Vagina (tissue), 2 donors: ENCODE measurements around the gene CAV3.

Experiments used
- POLR2A ChIP-seq, 2 donors: fragments of 450-650 bp; IDR thresholded peaks; one replicate each; pipeline ENCODE4 v1.6.1; 2017; ENCODE audit warnings: antibody characterized with exemption in 2 of 2, mild to moderate bottlenecking in 2 of 2, moderate library complexity in 2 of 2
- POLR2AphosphoS5 ChIP-seq, 2 donors: sonication (generic); formaldehyde crosslinking; IDR thresholded peaks; one replicate each; pipeline ENCODE4 v1.9.0; 2017; ENCODE audit warnings: antibody characterized with exemption in 2 of 2, mild to moderate bottlenecking in 2 of 2, low read depth in 1 of 2; ENCODE audit not compliant: insufficient read depth in 1 of 2

- no peak for TF ChIP-seq POLR2AphosphoS5 (IDR thresholded peaks at IDR 0.05; ENCODE audit: insufficient read depth in 1 of 2, low read depth in 1 of 2)
- TF ChIP-seq POLR2A (IDR thresholded peaks at IDR 0.05): no peak
These were observed 2.8 kb downstream of the CAV3 start for GRCh38 chr3:8736436-8736835.
